PC-3 (cell line): ENCODE data around the gene COLEC11.

Source experiments
- CTCF ChIP-seq: fragments of 300-600 bp; sonication (generic); conservative IDR thresholded peaks from 2 replicates; pipeline ENCODE4 v1.5.1; 2017; ENCODE audit warnings: antibody characterized with exemption, low read depth, mild to moderate bottlenecking, low read length
- EZH2 ChIP-seq: fragments of 300-600 bp; sonication (generic); IDR thresholded peaks from one replicate; pipeline ENCODE4 v1.6.1; 2017; ENCODE audit warnings: antibody characterized with exemption, mild to moderate bottlenecking, low read length; ENCODE audit not compliant: unreplicated experiment
- EZH2phosphoT487 ChIP-seq: fragments of 300-600 bp; sonication (generic); IDR thresholded peaks from 2 replicates; pipeline ENCODE4 v1.6.1; 2018; ENCODE audit warnings: mild to moderate bottlenecking, antibody characterized with exemption, low read length, borderline replicate concordance

DNA sequence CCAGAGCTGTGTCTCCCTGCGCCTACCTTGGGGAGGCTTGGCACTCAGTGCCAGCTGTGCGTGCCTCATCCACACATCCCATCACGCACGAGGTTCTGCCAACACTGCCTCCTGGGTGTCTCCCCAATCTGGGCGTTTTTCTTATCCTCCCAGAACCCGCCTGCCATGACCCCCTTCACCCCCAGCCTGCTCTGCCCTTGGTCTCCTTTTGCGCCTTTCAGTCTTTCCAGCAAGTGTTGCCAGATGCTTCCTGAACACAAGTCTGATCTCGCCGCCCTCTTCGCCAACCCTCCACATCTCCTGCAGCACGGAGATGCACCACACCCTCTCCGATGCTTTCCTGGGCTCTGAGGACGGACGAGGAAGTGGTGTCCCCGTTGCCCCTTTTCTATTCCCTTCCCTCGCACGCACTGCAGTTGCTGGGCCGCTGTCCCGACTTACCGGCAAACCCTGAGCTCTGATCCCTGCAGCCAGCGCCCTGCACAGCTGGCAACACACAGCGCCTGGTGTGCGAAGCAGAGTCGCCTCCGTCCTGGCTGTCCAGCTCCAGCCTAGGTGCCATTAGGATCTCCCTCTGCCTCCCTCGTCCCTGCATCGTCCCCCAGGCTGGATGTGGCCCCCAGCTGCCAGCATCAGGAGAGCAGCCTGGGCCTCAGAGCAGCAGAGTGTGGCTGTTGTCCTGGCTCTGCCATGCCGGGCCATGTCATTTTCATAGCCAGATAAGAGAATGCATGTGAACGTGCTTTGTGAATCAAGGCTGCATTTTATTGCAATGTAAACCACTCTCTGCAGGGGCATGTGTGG is 40.5 kb downstream of the COLEC11 start:
- TF ChIP-seq CTCF (no peak), EZH2 (no peak), EZH2phosphoT487 (no peak)
